Stimulated activated CD8-positive, alpha-beta memory T cell treated with anti-CD3 and anti-CD28 coated beads, Interleukin-12 subunit alpha, Interleukin-12 subunit beta, amount 100 ng/mL, for 24 hours (primary cell): ENCODE results near the gene AVPR1B.

Source experiments
- DNase-seq: peaks from one replicate; pipeline ENCODE4 v3.0.0-alpha.2; 2020; ENCODE audit errors: extremely low read depth

The AVPR1B gene

GRCh38 chr1:206112600-206113301 is 4.4 kb downstream of the AVPR1B start:
- DNase-seq, result no peak

DNA sequence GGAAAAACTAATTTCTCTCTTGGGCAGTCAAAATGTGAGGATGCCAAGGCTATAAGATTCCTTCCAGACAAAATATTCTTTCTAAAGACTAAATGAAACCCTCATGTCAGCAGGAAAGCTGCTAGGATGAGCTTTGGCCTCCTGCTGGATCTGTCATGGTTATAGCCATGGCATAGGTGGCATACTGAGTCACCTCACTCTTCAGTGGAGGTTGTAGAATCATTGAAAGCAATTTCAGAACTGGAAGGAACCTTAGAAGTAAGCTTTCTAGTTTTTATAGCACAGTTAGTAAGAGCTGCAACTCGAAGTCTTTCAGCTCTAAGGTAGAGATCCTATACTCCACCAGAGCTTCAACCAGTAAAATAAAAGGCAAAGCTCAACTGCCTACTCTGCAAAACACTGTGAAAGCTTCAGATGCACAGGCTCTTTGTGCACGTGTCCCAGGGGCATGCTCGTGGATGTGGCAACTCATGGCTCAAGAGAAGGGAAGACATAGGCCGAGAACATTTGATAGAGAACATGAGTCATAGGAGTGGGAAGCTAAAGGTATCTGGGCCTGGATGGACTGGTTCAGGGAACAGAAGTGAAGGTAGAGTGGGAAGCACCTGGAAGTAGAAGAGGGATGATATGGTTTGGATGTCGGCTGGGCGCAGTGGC is 5.8 kb downstream of the AVPR1B start:
- no peak for DNase-seq

DNA sequence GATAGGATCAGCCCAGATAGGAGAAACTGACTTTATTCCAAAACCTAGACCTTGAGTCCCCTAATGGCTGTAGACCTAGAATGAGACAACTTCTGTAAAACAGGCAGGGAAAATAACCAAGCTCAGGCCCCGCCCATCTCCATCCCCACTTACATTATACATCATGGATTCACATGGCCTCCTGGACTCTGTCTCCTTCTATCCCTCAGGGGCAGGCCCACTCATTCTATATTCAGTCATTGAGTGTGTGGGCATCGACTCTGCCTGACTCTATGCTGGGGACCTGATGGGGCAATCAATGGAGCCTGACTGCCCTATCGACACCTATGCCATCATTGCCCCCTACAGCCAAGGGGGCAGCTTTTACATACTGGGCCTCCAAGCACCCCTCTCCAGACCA is 6.4 kb downstream of the AVPR1B start:
- DNase-seq, result no peak

GRCh38 chr1:206110161-206110560 is 7.0 kb downstream of the AVPR1B start:
- DNase-seq, result no peak

GRCh38 chr1:206109718-206110117 is 7.5 kb downstream of the AVPR1B start:
- no peak for DNase-seq

- no peak for DNase-seq
These were observed 8.6 kb downstream of the AVPR1B start for GRCh38 chr1:206108635-206109034.

DNA sequence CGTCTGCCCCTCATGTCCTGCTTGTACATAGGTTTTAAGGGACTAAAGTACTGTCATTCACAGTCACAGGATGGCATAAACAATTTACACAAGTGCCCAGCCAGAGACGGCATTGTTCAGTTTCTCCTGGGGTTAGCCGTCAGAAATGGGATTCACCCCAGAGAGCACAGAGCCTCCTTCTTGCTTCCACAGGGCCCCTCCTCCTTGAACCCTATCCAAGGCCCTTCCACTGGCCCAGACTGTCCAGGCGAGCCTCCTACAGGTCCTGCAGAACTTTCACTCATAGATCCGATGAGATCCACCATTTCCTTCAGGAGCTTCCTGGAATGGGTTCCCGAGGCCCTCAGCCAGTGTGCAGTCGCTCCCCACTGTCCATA is 10.0 kb downstream of the AVPR1B start:
- no peak for DNase-seq

DNA sequence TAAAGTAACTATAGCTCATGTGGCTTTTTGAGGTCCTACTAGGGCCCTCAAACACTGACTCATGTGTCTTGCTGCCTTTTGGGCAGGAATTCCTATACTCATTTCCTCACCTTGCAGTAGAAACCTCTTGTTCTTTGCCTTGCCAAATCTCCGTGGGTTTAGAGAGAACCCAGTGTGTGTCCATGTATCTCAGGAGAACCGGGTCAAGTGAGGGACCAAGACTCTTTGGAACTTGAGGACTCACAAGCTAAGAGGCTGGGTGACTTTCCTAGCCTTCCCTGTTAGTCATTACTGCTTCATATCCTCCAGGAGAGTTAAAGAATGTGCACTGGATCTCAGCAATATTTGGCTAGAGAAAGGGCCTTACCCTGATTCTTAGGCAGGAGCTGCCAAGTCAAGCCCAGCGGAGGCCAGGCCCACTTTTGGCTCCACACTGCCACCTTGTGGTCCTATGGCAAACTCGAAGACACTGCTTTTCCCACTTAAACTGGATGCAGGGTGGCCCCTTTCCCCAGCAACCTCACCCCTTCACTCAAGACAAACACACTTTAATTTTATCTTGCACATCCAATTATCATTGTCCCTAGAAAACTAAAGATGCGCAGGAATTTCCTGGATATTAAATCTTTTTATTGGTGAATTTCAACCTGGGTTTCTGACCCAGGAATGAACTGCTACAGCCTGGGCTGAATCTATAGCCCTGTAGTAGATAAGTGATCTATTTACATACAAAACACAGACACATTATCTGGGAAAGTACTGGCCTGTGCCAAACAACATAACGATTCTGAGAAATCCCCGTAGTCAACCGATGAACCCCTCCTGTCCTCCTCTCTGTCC is 10.6 kb downstream of the AVPR1B start:
- DNase-seq, result peak; percentile 30

DNA sequence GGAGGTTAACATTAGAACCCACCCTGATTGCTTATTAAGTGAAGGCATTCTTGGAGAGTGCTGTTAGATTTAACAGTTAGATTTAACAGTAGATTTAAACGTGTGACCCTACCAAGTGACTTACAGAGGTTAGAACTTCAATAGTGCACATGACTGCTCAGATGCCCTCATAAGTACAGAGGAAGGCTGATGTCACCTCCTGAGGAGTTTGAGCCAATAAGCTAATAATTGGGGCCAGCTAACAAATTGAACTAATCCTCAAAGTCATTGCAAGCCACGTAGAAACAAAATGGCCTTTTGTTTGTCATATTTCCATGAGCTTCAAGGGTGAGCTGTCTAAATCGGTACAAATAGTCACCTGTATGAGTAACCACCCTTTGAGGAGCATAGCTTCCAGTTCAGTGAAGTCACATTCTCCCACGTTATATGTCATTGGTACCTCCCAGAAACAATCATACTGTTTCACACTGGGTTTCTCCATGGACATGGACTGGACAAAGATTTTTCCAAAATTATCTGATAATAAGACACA is 11.7 kb downstream of the AVPR1B start:
- no peak for DNase-seq

- no peak for DNase-seq
These were observed 13.2 kb downstream of the AVPR1B start for GRCh38 chr1:206103979-206104378.

DNA sequence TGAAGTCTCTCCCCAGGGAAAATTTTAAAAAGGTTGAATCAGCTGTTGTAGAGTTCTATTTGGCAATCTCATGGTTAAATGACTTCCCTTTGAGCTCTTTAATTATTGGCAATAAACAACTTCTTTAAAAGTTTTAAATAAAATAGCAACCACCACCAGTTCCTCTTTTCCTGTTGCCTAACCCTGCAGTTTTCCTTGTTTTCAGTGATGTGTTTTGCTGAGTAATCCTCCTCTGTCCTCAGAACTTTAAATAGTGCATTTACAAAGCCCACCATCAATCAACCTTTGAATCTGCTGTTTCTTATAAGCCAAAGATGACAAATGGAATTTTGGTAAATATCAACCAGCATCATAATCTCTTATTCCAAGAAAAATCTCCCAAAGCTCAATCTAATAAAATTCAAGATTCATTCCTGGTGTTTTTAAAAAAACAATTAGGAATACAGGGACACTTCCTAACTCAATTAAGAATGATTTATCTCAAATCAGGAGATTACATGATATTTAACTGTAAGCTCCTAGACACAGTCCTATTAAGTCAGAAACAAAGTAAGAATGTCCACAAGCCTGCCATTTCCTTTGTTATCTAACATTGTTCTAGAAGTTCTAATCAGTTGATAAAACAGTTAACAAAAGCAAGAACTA is 14.8 kb downstream of the AVPR1B start:
- DNase-seq, result no peak

DNA sequence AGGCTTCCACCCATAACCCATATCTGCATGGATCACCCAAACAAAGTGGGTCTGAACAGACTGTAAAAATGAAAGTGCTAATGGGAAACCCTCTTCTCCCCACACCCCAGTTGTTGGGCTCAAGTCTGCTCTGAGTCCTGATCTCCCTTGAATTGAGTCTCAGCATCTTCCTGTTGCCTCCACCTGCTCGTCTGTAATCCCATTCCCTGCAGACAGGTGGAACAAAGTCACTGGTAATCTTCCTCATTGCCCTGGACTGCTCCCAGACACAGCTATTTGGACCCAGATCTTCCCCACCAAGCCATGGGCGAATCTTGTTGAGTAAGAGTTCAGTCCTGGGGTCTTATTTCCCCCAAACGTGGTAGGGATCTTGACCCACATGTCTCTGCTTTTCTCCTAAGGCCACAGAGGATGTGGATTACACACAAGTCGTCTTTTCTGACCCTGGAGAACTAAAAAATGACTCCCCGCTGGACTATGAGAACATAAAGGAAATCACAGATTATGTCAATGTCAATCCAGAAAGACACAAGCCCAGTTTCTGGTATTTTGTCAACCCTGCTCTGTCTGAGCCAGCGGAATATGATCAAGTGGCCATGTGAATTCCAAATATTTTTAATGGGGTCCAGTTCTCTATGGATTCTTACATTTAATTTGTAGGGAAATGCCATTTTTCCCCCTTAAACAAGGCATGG is 15.7 kb downstream of the AVPR1B start:
- no peak for DNase-seq

GRCh38 chr1:206100226-206100815 is 16.9 kb downstream of the AVPR1B start:
- no peak for DNase-seq

GRCh38 chr1:206098242-206098919 is 18.8 kb downstream of the AVPR1B start:
- DNase-seq, result no peak

DNA sequence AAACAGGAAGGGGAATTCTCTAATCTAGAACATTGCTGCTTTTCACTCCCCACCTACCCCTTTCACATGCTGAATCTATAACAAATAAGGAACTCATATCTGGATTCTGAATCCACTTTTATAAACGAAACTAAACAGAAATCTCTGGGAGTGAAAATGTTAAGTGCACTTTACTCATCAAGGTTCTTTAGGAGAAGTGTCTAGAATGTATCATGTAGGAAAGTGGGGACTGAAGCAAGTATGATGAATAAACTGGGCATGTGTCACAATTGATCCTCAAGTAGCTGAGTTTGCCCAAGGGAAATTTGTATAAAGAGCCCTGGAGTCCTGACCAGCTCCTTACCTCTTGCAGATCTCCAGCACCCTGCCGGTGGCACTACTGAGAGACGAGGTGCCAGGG is 19.8 kb downstream of the AVPR1B start:
- no peak for DNase-seq

- DNase-seq, result no peak
These were observed 23.2 kb downstream of the AVPR1B start for GRCh38 chr1:206094024-206094423.

GRCh38 chr1:206089341-206089740 is 27.8 kb downstream of the AVPR1B start:
- DNase-seq, result no peak

GRCh38 chr1:206087091-206087490 is 30.1 kb downstream of the AVPR1B start:
- no peak for DNase-seq

- no peak for DNase-seq
These were observed 33.4 kb downstream of the AVPR1B start for GRCh38 chr1:206083750-206084149.
